Effector CD4-positive, alpha-beta T cell (primary cell): ENCODE data around the gene ITCH.

Source experiments
- DNase-seq: peaks from one replicate; pipeline ENCODE4 v3.0.0-alpha.2; 2020

Gene ITCH

GRCh38 chr20:34560141-34560523, 197.1 kb downstream of the ITCH start:
- DNase-seq: no peak

GRCh38 chr20:34560614-34561013, 197.5 kb downstream of the ITCH start:
- no peak for DNase-seq
